Measurements from ENCODE around the gene ALCAM. TPM values are rescaled to one million over a fixed set of nuclear protein-coding genes. Genes with fewer than 3 reads are reported as not detected.

ALCAM gene
- 151 and 200 TPM in 2 replicates for total RNA-seq

DNA sequence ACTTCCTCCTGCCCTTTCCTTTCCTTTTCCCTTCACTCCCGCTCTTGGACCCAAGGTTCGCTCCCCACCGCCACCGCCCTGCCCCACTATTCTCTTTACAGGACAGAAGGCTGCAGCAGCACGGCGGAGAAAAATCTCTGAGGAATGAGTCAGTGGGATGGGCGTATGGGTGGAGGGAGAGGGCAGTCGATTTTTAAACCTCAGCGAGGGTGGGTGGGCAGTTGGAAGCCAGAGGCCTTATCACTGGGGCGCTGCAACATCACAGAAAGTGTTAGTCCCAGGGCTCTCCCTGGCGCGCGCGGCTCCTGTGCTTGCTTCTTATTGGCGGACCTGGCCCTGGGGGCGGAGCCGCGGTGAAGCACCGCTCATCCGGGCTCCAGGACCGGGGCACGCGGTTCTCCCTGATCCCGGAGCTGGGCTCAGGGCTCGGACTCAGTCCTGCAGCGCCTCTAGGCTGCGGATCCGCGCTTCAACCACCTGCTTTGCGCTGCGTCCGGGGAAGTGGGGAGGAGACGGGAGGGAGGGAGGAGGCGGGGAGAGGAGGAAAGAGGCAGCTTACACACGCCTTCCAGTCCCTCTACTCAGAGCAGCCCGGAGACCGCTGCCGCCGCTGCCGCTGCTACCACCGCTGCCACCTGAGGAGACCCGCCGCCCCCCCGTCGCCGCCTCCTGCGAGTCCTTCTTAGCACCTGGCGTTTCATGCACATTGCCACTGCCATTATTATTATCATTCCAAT is at the start of gene ALCAM:
Gene ALCAM (plus strand): TSS at position 584 of the 737 bp plus-strand sequence.

All from thoracic aorta endothelial cell (primary cell).